ENCODE measurements around the gene EIF2B5.

- TF ChIP-seq EZH2 (IDR thresholded peaks at IDR 0.05) (no peak), POLR2AphosphoS5 (IDR thresholded peaks at IDR 0.05; ENCODE audit: borderline replicate concordance, low read depth, low read length) (no peak), FOXP2 (optimal IDR thresholded peaks at IDR 0.05; ENCODE audit: control extremely low read depth, extremely low read length, insufficient read depth) (no peak)
Measured at GRCh38 chr3:184189421-184189820, 54.3 kb downstream of the EIF2B5 start.
